SIG-M5 treated with dmso at 0.1 percent for 504 hours (cell line): ENCODE data around the gene TIMM23B.
A peak's percentile ranks its signal among the peaks of the same experiment; 100 is the strongest.
"Not testable (repeated sequence)": the region's sequence is repeated elsewhere in the genome, so short reads cannot be mapped to it uniquely, and the experiment has no call there.

Experiments
- DNase-seq: peaks from one replicate; lab custom pipeline; 2025; ENCODE audit not compliant: unreplicated experiment; lab: John Stamatoyannopoulos, UW

TIMM23B gene, protein sequence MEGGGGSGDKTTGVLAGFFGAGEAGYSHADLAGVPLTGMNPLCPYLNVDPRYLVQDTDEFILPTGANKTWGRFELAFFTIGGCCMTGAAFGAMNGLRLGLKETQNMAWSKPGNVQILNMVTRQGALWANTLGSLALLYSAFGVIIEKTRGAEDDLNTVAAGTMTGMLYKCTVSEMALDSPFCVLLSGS

DNA sequence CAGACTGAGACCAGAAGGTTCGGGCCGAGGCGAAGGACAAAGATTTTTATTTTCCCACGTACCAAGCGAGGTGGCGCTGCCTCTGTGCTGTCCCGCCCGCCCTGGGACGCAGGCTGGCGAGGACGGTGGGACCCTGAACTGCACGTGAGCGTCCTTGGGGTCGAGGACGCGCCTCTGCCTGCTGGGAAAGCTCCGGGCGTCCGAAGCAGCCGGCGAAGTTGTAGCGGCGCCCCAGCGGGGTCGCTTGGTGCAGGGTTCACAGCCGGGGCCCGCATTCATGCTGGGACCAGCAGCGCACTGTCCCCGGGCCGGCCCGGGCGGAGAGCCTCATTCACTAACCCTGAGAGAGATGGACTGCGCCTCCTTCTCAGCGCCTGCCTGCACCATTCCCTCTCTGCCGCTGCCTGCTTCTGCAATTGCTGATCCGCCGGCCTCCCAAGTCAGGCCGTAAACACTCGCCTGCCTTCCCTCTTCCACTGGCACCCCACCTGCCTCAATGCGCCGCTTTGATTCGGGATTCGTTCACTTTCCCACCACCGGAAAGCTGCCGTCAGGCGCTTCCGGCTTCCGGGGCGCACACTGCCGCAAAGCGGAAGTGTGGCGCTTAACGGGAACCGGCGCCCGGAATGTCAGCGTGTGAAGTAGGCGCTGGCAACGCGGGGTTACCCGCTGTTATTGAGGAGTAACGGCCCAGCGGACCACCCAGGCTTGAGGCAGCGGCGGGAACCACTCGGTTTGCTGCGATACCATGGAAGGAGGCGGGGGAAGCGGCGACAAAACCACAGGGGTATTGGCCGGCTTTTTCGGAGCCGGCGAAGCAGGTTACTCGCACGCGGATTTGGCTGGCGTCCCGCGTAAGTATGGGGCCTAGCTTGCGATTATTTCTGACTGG lies at the start of gene TIMM23B, which contains the start of gene PARG:
TSS of gene TIMM23B (plus strand) at position 607 of the 892 bp plus-strand sequence. CDS start at position 749, 142 bp downstream.
TSS of gene PARG (minus strand) at position 581 of the 892 bp plus-strand sequence. CDS start at position 279, 302 bp downstream.
- DNase-seq: peak; percentile 62

DNA sequence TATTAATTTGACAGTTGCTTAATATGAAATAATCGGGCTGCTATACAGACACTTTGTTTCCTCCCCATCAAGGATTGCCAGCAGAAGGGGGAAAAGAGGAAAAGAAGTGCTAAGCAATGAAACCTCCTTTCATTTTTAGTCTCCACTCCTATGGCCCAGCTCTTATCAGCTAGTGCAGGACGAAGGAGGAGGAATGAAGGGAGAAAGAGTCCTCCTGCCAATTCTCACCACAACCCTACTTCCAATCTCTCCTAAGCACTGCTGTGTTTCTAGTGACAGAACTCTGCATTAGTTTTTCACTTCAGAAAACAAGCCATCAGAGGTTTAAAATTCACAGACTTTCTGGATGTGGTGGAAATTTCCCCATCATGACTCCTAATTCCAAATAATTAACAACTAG lies 41.9 kb upstream of the TIMM23B start:
- DNase-seq: not testable (repeated sequence)

DNA sequence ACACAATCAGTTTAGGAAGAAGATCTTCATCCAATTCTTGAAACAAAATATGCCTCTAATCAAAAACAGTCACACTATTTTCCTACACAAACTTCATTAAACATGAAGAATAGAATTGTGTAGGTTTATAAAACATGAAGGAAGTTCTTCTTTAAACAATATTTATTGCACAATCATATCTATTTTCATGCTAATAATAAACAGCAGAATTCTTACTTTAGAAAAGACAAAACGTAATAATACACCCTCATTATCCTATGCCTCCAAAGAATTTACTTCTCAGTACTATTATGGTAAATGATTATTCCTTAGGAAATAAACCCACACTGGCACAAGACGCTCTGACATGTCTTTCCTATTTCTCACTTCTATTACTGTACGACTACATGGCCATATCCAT lies 41.4 kb upstream of the TIMM23B start:
- not testable (repeated sequence) for DNase-seq

DNA sequence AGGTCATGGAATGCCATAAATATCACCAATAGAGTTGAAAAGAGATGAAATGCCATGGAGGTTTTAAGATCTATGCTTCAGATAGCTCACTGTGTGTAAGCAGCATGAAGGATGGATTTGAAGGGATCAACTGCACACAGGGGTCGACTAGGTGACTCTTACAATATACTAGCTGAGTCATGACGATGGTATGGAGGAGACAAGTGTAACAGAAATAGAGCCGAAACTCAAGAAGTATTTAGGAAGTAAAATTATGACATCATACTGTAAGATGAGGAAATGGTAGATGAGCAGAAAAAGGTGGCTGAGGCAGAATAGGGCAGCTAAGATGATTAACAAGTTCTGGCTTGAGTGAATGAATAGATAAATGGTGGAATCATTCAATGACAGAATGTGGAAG lies 38.0 kb upstream of the TIMM23B start:
- not testable (repeated sequence) for DNase-seq

DNA sequence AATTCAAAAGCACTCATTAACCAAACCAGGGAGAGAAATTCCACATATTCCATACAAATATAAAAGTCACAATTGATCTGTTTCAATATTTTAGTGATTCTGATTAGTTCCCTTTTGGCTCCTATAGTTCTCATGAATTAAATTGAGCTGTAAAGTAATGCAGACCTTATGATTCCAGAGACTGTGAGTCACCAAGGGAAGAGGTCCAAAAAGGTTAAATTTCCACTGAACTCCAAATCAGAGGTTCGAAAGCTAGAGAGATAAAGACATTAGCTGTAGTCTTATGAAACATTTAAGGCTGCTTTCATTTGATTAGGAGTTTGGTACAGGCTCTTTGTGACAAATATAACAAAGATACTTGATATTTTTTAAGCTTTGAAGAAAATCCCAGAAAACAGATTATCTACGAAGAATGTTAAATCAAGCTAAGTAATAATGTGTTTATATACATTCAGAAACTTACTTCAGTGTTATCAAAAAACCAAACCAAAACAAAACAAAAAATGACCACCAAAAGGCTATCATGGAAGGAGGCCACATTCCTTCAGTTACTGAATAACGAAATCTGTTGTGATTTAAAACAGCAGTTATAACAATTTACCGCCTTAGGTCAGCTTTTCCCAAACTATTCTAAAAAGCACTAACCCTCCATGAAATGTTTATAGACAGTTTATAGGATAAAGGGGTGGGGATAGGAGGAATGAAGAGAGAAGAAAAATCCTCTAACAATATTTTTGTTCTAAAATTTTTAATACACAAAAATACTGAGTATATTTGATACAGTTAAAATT lies 33.4 kb upstream of the TIMM23B start:
- DNase-seq: not testable (repeated sequence)

DNA sequence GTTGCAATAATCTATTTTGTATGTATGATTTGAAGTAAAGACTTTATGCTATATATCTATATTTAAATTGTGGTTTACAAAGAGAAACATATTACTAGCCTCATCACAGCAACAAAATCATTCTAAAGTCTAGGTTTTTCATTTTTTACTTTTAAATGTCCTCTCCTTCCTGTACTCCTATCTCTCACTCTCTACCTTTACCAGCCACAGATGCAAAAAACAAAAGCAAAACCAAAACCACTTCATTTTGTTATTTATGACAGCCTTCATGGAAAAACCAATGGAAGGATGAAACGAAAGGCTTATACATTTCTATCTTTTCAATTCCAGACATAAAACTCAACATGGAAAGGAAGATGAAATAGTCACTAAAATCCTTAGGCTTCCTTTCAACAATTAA lies 31.6 kb upstream of the TIMM23B start:
- DNase-seq: not testable (repeated sequence)

DNA sequence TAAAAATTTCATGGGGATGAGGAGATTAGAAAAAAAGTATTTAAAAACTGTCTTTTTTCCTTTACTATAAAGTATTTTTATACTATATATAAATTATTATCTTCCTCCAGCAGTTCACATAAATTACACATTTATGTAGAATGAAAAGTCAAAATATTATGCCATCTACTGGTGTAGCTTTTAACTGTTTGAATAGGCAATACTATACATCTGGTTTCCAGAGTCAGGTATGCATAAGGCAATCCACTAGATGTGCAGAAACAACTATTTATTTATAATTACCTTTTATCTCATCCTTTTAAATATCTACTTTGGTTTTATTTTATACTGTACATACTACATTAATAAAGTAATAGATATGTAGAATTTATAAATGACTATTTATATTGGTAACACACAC lies 25.4 kb upstream of the TIMM23B start:
- DNase-seq: not testable (repeated sequence)

DNA sequence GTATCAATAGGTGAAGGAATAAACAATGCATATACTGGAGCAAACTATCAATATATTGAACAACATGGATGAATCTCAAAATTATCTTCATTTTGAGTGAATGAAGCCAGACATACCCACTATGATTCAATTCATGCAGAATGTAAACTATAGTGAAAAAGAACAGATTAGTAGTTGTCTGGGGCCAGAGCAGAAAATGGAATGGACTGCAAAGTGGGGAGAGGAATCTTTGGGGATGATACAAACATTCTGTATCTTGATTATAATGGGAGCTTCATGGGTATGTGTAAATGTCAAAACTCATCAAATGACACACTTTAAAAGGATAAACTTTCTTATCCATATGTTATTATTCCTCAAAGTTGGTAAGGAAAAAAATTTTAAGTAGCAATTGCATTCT lies 23.9 kb upstream of the TIMM23B start:
- DNase-seq: not testable (repeated sequence)

DNA sequence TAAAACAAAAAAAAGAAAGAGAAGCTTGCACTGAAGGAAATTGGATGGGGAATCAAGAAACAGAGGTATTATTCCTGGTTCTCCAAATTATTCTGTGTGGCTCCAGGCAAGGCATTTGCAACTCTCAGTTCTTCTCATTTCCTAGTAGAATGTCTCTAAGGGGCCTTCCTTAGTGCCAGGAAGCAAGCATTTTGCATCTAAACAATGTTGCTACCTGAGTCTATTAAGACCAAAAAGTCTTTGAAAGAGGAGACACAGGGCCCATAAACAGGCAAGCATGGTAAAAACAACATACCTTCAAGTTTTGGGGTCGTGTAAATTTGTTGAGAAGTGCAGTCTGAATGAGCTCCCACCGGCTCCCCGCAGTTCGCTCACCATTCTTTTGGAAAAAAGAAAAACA lies 19.8 kb upstream of the TIMM23B start:
- not testable (repeated sequence) for DNase-seq

DNA sequence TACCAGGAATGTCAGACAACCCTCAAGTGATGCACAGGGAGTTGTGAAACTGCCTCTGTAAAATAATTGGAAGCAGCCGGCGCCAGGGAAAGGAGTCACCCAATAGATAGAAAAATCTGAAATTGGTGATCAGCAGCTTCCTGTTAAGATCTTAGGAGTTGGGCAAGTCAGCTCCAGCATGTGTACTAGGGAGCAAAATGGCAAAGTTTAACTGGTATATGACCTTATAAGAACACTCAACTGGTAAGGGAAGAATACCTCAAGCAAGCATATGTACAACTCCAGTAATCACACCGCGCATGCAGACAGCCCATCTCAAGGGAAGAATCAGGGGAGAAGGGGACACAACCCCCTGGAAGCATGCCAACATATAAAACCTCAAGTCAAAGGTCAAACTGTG lies 18.3 kb upstream of the TIMM23B start:
- not testable (repeated sequence) for DNase-seq

DNA sequence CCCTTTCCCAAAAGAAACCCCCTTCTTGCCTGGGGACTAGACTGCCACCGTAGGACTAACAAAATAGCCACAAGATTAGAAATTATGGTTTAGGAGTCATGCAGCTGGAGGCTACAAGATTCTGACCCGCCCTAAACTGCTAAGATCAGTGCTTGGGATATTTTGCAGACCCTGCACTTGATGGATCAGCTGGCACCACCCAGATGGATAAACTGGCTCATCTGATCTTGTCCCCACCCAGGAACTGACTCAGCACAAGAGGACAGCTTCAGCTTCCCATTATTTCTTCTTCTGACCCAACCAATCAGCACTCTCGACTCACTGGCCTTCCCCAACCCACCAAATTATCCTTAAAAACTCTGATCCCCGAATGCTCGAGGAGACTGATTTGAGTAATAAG lies 10.6 kb upstream of the TIMM23B start:
- not testable (repeated sequence) for DNase-seq

DNA sequence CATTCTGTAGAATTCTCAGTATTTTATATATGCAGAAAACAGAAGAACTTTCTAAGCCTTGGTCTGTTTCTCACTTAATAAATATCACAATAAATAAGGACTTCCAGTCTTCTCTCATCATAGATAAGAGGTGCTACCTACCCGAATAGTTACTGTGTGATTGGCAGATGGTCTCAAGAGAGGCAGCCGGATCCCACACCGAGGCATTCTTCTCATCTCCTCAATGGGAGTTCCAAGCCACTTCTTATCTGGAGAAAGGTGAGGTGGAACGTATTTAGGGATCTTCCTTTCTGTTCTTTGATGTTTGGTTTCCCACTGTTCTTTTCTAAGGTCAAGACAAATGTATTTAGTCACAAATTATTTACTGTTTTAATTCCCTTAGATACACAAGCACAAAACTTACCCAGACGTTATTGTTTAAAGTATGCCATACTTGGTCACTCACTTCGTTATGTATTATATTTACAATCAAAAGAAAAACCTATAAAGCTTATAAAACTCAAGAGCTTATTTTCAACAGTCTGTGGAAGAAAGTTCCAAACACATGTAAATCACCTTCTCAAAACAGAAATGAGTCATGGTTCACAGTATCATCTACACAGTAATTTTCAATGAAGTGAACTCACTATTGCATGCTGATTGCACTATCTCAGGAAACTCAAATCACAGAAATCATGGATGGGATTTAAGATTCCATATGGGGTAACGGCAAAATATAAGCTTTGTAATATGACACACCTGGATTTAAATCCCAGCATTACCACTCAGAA lies 9.7 kb upstream of the TIMM23B start:
- not testable (repeated sequence) for DNase-seq

DNA sequence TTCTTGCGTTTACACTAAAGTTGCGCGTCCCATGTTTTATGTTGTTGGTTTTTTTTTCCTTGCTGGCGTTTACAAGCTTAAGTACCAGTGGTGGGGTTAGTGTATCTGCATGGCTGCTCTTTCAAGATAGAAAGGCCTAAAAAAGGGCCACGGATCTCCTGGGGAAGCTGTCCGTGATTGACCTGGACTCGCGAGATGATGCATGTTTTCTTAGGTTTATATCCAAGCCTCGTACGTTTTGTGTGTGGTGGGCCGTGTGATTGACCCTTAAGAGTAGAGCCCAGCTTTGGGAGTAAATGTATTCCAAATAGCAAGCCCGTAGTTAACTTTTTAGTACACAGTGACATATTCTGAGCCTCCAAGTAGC lies 469 bp downstream of the TIMM23B start:
- DNase-seq: not testable (repeated sequence)

DNA sequence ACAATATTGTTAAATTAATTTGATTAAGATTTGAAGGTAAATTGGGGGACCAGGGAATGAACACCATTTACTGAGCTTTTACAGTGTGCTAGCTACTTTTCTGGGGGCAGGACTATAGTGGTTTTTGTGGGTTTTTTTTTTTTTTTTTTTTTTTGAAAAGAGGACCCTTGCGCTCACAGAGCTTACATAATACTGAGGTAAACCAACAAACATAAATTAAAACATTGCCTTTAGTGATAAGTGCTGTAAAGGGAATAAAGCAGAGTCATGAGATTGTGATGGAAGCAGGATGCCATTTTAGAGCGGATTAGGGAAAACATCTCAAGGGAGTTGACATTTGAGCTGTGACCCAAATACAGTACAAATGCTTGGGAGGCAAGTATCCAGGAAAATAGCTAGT lies 1.8 kb downstream of the TIMM23B start:
- not testable (repeated sequence) for DNase-seq

DNA sequence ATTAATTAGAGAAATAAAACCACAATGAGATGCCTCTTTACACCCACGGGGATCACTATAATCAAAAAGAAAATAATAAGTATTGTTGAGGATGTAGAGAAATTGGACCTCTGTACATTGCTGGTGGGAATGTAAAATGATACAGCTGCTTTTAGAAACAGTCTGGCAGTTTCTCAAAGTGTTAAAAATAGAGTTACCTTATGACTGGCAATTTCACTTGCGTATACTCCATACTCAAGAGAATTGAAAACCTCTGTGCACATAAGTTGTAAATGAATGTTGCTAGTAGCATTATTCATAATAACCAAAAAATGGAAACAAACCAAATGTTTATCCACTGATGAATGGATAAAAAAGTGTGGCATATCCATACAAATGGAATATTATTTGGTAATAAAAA lies 6.3 kb downstream of the TIMM23B start:
- not testable (repeated sequence) for DNase-seq

DNA sequence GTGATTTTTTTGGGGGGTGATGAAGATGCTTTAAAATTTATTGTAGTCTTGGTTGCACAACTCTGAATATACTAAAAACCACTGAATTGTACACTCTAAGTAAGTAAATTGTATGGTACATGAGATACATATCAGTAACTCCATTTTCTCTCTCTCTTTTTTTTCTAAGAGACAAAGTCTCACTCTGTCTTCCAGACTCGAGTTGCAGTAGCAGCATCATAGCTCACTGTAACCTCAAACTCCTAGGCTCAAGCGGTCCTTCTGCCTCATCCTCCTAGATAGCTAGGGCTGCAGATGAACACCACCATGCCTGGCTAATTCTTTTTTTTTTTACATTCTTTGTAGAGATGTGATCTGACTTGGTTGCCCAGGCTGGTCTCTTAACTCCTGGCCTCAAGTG lies 6.9 kb downstream of the TIMM23B start:
- DNase-seq: not testable (repeated sequence)

DNA sequence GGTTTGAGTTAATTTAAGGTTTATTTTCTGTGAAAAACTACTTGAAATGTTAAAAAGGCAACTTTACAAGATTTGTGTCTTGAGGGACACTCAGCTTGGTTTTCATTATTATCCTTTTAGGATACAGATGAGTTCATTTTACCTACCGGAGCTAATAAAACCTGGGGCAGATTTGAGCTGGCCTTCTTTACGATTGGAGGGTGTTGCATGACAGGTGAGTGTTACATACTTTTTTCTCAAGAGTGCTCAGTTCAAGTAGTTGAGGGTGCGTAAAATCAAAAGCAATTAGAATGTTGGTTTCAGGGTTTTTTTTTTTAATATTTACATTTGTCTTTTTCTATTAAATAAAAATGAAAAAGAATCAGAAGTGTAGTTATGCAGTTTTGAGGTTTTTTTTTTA lies 10.2 kb downstream of the TIMM23B start:
- DNase-seq: not testable (repeated sequence)

DNA sequence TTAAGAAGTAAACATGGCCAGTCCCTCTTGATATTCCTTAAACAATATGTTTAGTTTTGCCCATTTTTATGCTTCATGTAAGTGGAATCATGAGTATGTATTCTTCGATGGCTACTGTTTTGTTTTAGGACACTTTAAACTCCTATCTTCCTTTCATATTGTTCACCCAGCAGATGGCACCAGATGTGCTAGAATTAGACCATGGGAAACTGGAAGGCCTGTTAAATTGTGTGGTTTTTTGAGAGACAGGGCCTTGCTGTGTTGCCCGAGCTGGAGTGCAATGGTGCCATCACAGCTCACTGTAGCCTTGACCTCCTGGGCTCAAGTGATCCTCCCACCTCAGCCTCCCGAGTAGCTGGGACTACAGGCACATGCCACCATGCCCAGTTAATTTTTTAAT lies 11.3 kb downstream of the TIMM23B start:
- DNase-seq: not testable (repeated sequence)

DNA sequence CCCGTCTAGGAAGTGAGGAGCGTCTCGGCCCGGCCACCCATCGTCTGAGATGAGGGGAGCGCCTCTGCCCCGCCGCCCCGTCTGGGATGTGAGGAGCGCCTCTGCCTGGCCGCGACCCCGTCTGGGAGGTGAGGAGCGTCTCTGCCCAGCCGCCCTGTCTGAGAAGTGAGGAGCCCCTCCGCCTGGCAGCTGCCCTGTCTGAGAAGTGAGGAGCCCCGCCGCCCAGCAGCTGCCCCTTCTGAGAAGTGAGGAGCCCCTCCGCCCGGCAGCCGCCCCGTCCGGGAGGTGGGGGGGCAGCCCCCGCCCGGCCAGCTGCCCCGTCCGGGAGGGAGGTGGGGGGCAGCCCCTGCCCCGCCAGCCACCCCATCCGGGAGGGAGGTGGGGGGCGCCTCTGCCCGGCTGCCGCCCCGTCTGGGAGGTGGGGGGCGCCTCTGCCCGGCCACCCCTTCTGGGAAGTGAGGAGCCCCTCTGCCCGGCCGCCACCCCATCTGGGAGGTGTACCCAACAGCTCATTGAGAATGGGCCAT lies 28.5 kb downstream of the TIMM23B start:
- not testable (repeated sequence) for DNase-seq

DNA sequence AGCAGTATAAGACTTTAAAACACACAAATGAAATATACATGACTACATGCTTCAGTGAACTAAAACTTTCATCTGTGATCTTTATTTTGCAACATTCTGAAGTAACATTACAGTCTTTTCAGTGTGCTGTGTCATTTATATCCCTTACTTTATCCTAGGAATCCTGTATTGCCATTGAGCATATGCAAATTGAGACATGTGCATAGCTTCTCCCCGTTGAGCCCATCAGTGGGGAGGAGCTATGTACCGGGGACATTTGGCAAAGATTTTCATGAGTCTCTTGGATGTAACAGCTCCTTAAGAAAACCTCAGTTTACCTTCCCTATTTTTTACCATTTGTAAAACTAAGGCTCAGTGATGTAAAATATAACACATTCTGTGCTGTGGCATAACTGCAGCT lies 29.6 kb downstream of the TIMM23B start:
- not testable (repeated sequence) for DNase-seq
